Measurements from ENCODE around the gene NALCN.
"Not testable (repeated sequence)": the region's sequence is repeated elsewhere in the genome, so short reads cannot be mapped to it uniquely, and the experiment has no call there.

NALCN gene

DNA sequence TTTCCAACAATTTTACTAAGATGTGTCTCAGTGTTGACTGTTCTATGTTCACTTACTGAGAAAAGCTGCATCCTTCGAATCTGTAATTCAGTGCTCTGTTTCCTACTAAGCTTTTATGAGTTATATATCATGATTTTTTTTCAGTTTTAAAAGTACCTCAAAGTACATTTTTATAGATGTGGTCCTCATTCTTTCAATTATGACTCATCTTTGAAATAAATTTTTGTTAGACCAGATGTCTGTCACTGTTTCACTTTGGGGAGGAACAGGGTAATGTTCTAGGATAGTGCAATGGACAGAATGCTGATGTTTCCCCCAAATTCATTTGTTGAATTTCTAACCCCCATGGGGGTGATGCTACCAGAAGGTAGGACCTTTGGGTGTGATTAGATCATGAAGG, 74.8 kb downstream of the NALCN start:
- no peak for DNase-seq (ENCODE audit: low spot score)

DNA sequence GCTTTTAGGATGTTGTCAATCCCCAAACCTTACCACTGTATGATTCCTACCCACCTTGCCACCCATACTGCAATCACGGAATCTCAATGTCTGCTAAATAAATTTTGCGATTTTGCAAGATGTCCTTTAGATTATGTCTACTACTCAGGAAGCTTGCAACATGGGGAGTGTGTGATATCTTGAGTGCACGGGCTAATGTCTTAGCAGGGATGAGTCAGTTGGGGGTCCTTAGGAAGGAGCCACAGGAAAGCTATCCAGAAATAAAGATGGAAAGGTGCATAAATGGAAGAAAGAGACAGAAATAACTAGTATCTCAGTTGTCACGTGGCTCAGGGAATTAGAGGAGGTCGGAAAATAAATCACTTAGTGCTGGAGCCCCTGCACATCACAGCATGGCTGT, 77.1 kb downstream of the NALCN start:
- DNase-seq (ENCODE audit: low spot score), result no peak

GRCh38 chr13:101332583-101332982, 83.7 kb downstream of the NALCN start:
- DNase-seq (ENCODE audit: low spot score), result no peak

- no peak for DNase-seq (ENCODE audit: low spot score)
Measured at GRCh38 chr13:101331731-101332130, 84.6 kb downstream of the NALCN start.

DNA sequence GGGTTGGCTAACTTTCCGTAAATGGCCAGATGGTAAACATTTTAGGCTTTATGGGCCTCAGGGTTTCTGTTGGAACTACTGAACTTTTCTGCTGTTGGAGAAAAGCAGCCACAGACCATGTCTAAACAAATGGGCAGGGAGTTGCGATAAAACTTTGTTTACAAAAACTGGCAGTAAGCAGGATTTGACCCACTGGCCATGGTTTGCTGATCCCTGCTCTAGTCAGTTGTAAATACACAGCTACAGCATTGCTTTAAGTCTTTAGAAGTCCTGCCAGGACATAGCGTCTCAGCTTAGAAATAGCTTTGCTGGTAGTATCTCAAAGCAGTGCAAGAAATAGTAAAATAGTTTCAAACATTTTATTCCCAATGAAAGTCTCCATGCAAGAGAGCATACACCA, 88.4 kb downstream of the NALCN start:
- DNase-seq (ENCODE audit: low spot score), result no peak

- DNase-seq (ENCODE audit: low spot score), result no peak
Measured at GRCh38 chr13:101326710-101327109, 89.6 kb downstream of the NALCN start.

DNA sequence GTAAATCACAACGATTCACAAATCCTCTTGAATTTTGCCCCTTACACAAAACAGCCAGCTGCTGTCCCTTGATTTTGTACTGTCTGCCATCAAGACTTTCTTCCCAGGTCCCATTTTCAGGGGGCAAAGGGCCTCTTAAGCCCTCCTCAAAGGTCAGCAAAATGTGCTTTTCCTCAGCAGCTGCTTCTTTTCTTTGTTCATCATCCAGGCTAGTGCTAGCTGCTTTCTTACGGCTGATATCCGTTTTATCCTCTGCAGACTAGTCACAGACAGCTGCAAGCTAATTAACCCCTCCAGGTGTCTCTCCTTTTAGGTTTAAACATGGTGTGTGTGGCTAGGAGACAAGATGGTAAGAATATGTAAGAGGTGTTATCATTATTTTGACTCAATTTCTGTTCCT, 90.9 kb downstream of the NALCN start:
- no peak for DNase-seq (ENCODE audit: low spot score)

GRCh38 chr13:101323601-101324000, 92.7 kb downstream of the NALCN start:
- no peak for DNase-seq (ENCODE audit: low spot score)

GRCh38 chr13:101317986-101318523, 98.3 kb downstream of the NALCN start:
- DNase-seq (ENCODE audit: low spot score), result no peak

DNA sequence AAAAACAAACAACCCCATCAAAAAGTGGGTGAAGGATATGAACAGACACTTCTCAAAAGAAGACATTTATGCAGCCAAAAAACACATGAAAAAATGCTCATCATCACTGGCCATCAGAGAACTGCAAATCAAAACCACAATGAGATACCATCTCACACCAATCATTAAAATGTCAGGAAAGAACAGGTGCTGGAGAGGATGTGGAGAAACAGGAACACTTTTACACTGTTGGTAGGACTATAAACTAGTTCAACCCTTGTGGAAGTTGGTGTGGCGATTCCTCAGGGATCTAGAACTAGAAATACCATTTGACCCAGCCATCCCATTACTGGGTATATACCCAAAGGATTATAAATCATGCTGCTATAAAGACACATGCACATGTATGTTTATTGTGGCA, 102.8 kb downstream of the NALCN start:
- DNase-seq (ENCODE audit: low spot score), result not testable (repeated sequence)

- DNase-seq (ENCODE audit: low spot score), result no peak
Measured at GRCh38 chr13:101309014-101309619, 107.2 kb downstream of the NALCN start.

GRCh38 chr13:101308247-101309013, 107.9 kb downstream of the NALCN start:
- DNase-seq (ENCODE audit: low spot score), result no peak

GRCh38 chr13:101307181-101307701, 109.1 kb downstream of the NALCN start:
- DNase-seq (ENCODE audit: low spot score), result no peak

DNA sequence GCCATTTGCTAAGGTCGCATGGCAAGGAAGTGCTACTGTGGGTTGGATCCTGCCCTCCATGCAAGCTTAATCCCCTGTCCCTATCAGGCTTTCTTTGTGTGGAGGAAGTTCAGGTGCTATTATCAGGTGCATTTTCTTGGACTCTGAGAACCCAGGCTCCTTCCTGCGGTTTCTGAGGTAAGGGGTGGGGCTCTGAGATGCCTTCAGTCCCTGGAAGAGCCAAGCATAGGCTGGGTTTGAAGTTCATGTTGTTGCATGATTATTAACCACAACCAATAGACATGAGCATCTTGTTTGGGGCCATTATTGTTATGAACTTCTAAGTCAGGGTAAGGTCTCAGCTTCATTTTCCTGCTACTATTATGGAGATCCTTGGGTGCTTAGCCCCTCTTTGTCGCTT, 109.5 kb downstream of the NALCN start:
- DNase-seq (ENCODE audit: low spot score), result no peak

DNA sequence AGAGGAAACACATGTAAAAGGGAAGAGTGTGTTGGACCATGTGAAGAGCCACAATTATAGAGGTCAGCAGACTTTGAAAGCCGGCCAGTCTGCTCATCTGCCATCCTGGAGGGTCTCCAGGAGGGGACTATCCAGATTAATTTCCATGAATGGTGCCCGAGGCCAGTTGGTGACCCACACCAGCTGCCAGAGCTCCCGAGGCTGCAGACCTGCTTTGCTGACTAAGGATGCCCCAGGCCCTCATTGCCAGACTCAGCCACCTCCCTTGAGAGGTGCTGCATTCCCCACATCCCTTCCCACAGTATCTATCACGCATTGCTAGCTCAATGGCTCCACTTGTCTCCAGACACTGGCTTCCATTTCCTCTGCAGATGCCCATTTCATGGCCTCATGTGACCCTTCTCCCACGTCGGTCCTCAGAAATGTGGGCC, 110.3 kb downstream of the NALCN start:
- DNase-seq (ENCODE audit: low spot score), result peak; percentile 57

GRCh38 chr13:101303521-101303920, 112.8 kb downstream of the NALCN start:
- DNase-seq (ENCODE audit: low spot score), result peak; percentile 13

- no peak for DNase-seq (ENCODE audit: low spot score)
Measured at GRCh38 chr13:101301053-101301452, 115.3 kb downstream of the NALCN start.

DNA sequence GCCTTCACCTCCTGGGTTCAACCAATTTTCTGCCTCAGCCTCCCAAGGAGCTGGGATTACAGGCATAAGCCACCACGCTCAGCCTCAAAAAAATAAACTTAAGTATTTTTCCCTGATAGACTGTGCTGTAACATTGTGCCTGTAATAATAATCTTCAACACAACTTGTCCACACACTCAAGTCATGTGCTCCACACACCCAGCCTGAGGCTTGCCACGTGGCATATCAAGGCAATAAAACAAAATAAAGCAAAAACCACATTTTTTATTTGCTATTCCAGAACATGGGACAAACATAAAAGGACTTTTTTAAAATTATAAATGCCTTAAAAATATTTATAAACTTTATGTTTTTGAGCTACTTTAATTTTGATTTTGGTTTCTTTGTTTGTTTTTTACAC, 115.8 kb downstream of the NALCN start:
- DNase-seq (ENCODE audit: low spot score), result no peak

GRCh38 chr13:101298517-101298916, 117.8 kb downstream of the NALCN start:
- no peak for DNase-seq (ENCODE audit: low spot score)

DNA sequence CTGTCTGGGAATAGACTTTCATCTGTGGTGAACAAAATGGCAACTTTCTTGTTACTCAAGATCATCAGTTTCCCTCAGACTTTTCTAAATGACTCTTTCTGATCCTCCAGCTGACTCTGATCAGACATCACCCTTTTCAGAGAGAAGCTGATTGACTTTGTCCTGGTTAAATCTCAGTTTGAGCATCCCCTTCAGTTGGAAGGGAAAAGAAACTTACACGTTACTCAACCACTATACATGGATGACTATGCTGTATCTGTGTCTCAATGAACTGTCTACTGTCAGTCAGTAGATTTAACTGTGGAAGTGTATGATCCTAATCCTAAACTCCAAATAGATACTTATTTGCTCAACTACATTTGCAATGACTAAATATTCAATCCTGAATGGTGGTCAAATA, 118.5 kb downstream of the NALCN start:
- DNase-seq (ENCODE audit: low spot score), result no peak

DNA sequence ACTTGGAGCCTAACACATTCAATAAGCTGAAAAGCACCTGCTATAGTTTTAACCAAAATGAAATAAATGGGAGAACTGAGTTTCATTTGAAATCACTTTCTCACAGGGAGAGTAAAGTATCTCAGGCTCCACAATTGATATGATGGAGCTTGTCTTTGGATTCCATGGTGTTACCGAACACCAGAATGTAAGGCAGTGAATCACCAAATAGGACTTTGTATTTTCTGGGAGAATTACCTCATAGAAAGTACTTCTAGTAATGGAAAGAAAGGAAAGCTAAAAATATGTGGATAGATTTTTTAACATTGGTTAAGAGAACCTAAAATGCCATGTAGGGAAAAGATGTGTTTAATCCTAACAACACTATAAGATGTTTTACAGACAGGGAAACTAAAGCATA, 123.6 kb downstream of the NALCN start:
- no peak for DNase-seq (ENCODE audit: low spot score)

DNA sequence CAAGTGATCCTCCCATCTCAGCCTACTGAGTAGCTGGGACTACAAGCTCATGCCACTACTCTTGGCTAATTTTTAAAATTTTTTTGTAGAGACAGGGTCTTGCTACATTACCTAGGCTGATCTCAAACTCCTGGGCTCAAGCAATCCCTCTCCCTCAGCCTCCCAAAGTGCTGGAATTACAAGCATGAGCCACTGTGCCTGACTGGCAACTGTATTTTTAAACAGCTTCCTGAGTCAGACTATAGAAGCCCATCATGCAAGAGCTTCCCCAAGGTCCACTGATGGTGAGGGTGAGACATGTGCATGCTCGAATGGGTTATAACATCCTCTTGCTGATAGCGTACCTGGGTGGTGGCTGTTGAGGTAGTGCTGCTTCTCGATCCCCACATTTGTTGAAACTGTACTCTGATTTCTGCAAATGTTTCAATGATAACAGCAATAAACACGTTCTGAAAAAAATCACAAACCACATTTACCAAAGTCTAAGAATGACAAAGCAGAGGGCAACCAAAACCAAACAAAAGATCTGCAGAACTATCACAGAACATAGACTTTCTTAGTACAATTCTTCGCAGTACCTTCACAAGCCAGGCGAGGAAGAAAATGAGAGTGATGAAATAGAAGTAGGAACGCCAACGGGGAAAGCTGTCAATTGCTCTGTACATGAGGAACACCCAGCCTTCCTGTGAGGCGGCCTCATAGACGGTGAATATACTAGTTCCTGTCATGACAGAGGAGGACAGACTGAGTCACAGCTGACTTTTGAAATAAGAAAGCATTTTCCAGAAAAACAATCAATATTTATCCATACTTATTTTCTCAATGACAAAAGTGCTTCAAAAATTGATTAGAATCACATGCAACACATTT, 124.4 kb downstream of the NALCN start:
- DNase-seq (ENCODE audit: low spot score), result no peak

Measured in cerebellar cortex (tissue), 1 donor.